Stimulated activated CD8-positive, alpha-beta memory T cell treated with anti-CD3 and anti-CD28 coated beads, Interleukin-12 subunit alpha, Interleukin-12 subunit beta, amount 100 ng/mL, for 1 hour (primary cell): Measurements from ENCODE around the gene ANKRD13B.
A peak's percentile ranks its signal among the peaks of the same experiment; 100 is the strongest.
"Not testable (repeated sequence)": the region's sequence is repeated elsewhere in the genome, so short reads cannot be mapped to it uniquely, and the experiment has no call there.

Experiments used
- DNase-seq: peaks from one replicate; pipeline ENCODE4 v3.0.0-alpha.2; 2020; ENCODE audit warnings: low read depth

ANKRD13B gene

DNA sequence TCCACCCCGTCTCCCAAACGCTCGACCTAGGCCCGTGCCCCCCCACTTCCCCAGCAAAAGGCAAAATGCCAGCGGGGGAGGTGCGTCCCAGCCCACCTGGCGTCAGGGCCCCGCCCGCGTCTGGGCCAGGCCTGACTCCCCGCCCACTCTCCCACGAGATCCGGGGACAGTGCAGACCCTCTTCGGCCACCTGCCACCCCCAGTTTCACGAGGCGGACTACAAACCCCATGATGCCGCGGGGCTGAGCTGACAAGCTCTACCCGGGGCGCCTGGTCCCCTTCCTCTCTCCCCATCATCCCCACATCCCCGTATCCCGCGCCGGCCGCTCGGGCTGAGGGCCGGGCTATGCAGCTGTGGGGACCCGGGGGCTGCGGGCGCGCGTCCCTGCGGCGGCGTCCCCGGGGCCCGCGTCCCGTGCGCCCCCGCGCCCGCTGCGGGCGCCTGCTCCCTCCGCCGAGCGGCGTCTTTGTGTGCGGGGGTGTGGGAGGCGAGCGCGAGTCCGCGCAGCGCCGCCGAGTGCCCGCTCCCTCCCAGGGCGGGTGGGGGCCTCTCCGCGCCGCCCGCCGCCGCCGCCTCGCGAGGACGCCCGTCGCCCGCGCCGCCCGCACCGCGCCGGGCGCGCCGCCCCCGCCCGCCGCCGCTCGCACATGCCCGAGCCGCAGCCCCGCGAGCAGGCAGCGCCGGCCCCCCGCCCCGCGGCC lies at the start of gene ANKRD13B:
Gene ANKRD13B, plus strand, starts transcription at position 283 of the 702 bp plus-strand sequence. CDS start 490 bp downstream, outside the sequence.
- no peak for DNase-seq

DNA sequence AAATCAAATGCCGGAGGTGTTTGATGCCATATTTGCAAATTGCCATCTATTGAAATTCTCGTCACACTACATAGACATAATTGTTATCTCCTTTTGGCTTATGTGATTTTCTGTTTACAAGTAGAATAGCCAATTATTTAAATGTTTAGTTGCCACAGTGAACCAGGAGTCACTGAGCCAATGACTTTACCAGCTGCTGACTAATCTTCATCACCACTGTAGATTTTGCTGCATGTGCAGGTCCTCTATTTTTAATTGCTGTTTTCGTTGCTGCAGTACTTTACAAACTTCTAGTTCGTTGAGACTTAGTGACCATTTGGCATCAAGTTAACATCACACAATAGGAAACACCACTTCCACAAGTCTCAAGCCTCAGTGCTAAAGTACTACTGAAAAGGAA lies 48.9 kb upstream of the ANKRD13B start:
- DNase-seq = no peak

DNA sequence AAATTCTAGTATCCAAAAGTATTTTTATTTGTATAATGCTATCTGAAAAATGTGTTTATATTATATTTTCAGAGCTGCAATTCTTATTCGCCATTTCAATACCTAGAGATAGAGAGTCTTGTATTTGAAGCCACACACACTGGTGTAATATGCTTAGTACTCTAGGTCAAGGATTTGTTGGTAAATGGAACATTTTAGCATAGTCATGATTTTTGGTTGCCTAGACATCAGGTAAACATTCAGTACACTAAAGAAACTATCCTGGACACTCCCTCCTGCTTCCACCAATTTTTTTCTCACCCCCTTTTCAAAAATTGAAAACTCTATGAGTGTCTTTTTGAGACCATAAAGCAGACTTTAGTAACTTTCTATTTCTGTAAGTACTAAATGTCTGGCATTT lies 46.8 kb upstream of the ANKRD13B start:
- DNase-seq = no peak

DNA sequence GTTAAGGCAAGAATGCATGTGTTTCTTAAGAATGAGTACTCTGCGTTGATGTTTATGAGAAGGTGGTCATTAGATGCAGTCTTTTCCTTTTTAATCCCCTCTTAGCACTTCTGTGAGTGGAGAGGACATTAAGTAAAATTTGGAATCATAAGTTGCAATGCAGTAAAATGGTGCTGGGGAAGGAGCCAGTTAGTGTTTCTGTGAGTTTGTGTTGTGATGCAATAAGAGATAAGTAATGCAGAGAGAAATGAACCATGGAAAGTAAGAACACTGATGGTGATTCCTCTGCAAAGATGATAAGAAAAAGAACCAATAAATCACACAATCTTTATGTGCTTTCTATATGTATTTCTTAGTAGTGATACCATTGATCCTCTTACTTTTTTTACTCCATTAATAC lies 46.1 kb upstream of the ANKRD13B start:
- DNase-seq = no peak

DNA sequence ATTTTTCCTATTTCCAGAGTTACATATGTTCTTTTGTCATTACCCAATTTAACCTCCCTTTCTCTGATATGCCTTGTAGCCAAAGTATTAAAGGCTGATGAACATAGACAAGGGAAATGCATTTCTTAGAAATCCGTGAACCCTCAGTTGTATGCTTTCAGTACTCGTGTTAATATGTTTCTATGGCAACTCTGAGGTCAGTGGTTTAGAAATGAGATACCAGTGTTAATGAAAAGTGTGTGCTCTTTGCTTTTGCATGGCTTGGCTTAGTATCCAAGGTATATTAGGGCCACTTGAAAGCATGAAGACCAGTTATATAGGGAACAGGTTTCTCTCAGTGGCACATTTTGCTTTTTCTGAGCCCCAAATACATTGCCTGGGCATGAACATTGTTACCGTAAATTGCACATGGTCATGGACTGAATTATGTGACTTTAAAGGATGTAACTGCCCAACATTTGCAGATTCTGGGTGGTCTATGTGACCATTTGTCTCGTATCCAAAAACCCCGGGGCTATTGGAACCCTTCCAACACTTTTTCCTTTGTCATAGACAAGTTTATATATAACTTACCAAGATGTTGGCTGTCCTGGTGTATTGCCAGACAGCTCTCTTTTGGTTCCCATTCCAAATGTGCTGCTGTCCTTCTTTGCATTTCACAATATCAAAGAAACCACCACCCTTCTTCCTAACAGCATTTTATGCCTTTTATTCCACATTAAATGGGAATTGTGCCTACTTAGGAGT lies 43.6 kb upstream of the ANKRD13B start:
- no peak for DNase-seq

DNA sequence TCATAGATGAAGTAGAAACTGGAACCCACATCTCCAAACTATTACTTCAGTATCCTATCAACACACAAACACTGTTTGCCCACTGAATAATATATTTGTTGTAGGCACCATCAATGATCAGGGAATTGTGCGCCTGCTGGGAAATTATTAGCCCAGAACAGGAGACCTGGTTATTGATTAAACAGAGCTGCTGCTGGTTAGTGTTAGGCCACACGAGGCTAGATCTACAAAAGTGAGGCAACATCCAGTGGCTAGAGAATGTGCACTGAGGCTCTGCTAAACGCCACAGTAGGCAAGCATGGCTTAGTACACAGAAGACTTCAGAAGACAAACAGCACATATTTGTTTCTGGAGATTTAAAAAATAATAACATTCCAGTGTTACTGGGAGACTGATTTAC lies 37.1 kb upstream of the ANKRD13B start:
- no peak for DNase-seq

DNA sequence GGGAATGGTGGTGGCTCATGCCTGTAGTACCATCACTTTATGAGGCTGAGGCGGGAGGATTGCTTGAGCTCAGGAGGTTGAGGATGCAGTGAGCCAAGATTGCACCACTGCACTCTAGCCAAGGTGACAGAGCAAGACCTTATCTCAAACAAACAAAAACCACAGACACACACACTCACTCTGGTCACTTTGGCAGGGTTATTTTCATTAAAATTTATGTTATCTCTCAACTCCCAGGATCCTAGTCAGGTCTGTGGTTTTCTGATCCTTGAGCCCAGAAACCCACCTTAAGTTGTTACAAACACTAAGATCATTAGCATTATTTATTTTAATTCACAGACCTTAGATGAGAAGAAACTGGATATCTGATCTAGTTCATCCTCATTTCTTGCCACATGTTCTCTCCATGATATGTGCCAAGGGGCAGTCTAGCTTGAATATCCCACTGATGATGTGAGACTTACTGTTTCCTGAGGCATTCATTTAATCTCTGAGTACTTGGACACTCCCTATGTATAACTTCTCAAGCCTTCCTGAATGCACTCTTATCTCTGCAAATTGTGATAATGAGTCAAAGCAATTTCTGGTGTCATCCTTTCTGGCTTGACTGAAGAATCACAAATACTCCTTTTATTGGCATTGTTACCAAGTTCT lies 35.7 kb upstream of the ANKRD13B start:
- DNase-seq = no peak

GRCh38 chr17:29557739-29558116 lies 35.2 kb upstream of the ANKRD13B start:
- DNase-seq = no peak

- not testable (repeated sequence) for DNase-seq
These were observed 34.8 kb upstream of the ANKRD13B start for GRCh38 chr17:29558139-29558538.

- no peak for DNase-seq
These were observed 33.3 kb upstream of the ANKRD13B start for GRCh38 chr17:29559640-29560039.

DNA sequence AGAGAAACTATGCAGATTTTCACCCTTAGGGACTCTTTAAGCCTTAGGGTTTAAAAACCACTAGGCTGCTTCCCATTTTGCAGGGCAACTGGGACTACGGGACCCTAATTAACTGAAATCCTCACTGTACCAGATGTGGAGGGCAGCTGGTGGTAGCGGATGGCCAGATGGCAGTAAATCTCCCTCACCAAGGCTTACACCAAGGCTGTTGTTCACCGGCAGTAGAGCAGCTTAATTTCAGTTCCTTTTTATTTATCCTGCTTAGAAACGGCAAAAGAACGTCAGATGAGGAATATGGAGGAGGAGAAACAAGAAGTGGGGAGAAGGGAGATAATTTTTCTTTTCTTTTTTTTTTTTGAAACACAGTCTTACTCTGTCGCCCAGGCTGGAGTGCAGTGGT lies 32.6 kb upstream of the ANKRD13B start:
- no peak for DNase-seq

- no peak for DNase-seq
These were observed 31.1 kb upstream of the ANKRD13B start for GRCh38 chr17:29561554-29562517.

DNA sequence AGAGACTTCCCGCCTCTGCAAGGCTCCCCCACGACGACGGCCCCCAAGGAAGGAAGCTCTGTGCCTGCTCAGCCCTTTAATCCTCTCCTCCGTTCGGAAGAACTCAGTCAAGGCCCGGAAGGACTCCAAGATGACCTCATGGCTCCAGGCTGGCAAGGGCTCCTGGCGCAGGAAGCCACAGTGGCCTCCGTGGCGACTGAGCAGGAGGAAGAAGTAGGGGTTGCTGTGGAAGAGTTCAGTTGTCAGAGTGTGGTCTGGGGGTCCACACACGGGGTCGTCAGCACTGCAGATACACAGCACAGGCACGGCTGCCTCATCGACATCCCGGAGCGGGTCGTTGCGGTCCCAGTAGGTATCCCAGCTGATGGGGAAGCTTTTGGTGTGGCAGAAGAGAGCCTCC lies 30.3 kb upstream of the ANKRD13B start:
- DNase-seq = no peak

GRCh38 chr17:29563816-29564215 lies 29.1 kb upstream of the ANKRD13B start:
- no peak for DNase-seq

- DNase-seq = peak; percentile 30
These were observed 27.1 kb upstream of the ANKRD13B start for GRCh38 chr17:29565643-29566472.

- peak; percentile 30 for DNase-seq
These were observed 26.2 kb upstream of the ANKRD13B start, which contains the start of gene ABHD15 for GRCh38 chr17:29566473-29567303. Gene ABHD15, minus strand, starts transcription at chr17:29567037. Its CDS starts 71 bp downstream, at chr17:29566966.

GRCh38 chr17:29567304-29567553 lies 25.7 kb upstream of the ANKRD13B start:
- DNase-seq = no peak

GRCh38 chr17:29567554-29568330 lies 25.2 kb upstream of the ANKRD13B start:
- peak; percentile 55 for DNase-seq
